K562 (cell line): ENCODE results near the gene OSCP1. TPM values are rescaled to one million over a fixed set of nuclear protein-coding genes. Genes with fewer than 3 reads are reported as not detected.

Experiments
- CREB3 ChIP-seq: fragments of 450-650 bp; conservative IDR thresholded peaks from 2 replicates; pipeline ENCODE4 v1.6.1; 2016; ENCODE audit warnings: missing genetic modification characterization, low read depth, mild to moderate bottlenecking, missing compliant biosample characterization, moderate library complexity
- CREB3L1 ChIP-seq: fragments of 450-650 bp; IDR thresholded peaks from 2 replicates; pipeline ENCODE4 v1.6.1; 2014; ENCODE audit warnings: low read depth, mild to moderate bottlenecking, moderate library complexity, borderline replicate concordance
- HDAC8 ChIP-seq: fragments of 450-650 bp; IDR thresholded peaks from 2 replicates; pipeline ENCODE4 v1.6.1; 2016; ENCODE audit warnings: mild to moderate bottlenecking, missing genetic modification characterization, moderate library complexity, missing compliant biosample characterization
- HNRNPH1 ChIP-seq: fragments of 200-400 bp; formaldehyde crosslinking; optimal IDR thresholded peaks from 2 replicates; pipeline ENCODE3; 2017; ENCODE audit warnings: low read depth, mild to moderate bottlenecking, low read length, moderate library complexity
- MEIS2 ChIP-seq: fragments of 450-650 bp; IDR thresholded peaks from 2 replicates; pipeline ENCODE4 v1.6.1; 2014; ENCODE audit warnings: mild to moderate bottlenecking; ENCODE audit not compliant: partially characterized antibody
- MXD1 ChIP-seq: fragments of 250-450 bp; sonication (Bioruptor Pico); IDR thresholded peaks from 2 replicates; pipeline ENCODE4 v1.8.0; 2021; ENCODE audit warnings: borderline replicate concordance, mild to moderate bottlenecking, moderate library complexity; ENCODE audit not compliant: poor library complexity, severe bottlenecking
- NCOA4 ChIP-seq: fragments of 450-650 bp; IDR thresholded peaks from 2 replicates; pipeline ENCODE4 v1.6.1; 2018; ENCODE audit warnings: mild to moderate bottlenecking; ENCODE audit not compliant: partially characterized antibody
- RHOXF2B ChIP-seq: fragments of 250-450 bp; sonication (Bioruptor Pico); conservative IDR thresholded peaks from 2 replicates; pipeline ENCODE4 v1.5.1; 2021
- TEAD1 ChIP-seq, 2 experiments: fragments of 450-650 bp in 1 of 2; sonication (generic) in 1 of 2; formaldehyde crosslinking; IDR thresholded peaks; 2 replicates each; pipeline versions ENCODE4 v1.4.0 to v1.8.0; 2020 to 2022; ENCODE audit warnings: mild to moderate bottlenecking in 2 of 2, missing genetic modification reagents in 1 of 2
- TRIM25 ChIP-seq: fragments of 450-650 bp; IDR thresholded peaks from 2 replicates; pipeline ENCODE4 v1.7.0; 2016; ENCODE audit warnings: borderline replicate concordance
- ZBTB40 ChIP-seq, 2 experiments: fragments of 450-650 bp in 1 of 2; sonication (generic) in 1 of 2; formaldehyde crosslinking in 1 of 2; IDR thresholded peaks; 2 replicates each; pipeline versions ENCODE4 v1.7.1 to v1.9.0; 2016 to 2022; ENCODE audit warnings: inconsistent platforms in 1 of 2, mild to moderate bottlenecking in 1 of 2, missing genetic modification reagents in 1 of 2
- ZFPM2 ChIP-seq: fragments of 250-450 bp; sonication (Bioruptor Pico); IDR thresholded peaks from 2 replicates; pipeline ENCODE4 v1.5.1; 2022; ENCODE audit warnings: mild to moderate bottlenecking
- ZNF507 ChIP-seq: conservative IDR thresholded peaks from 2 replicates; pipeline ENCODE4 v1.6.1; 2017; ENCODE audit warnings: missing genetic modification characterization, missing compliant biosample characterization
- polyA plus RNA-seq, 8 experiments: library from polyadenylated mRNA; depleted of rRNA in 4 of 8; stranded (reverse) in 5 of 8; unstranded in 3 of 8; fragments of >200 nt; fragmentation: Nextera tagmentation in 2 of 8; fragmentation: Illumina TruSeq in 1 of 8; extraction: Ambion mirVana in 2 of 8; extraction: Trizol in 1 of 8; gene quantifications; 2 replicates each; pipeline versions ENCODE4 v1.2.1 to v1.2.3, GENCODE V29; 2011 to 2014; ENCODE audit warnings: inconsistent platforms in 1 of 8, missing spikeins in 1 of 8
- total RNA-seq, 7 experiments: library from RNA; depleted of rRNA in 6 of 7; stranded (reverse); fragments of >200 nt in 6 of 7; fragmentation: Illumina TruSeq in 2 of 7; extraction: Trizol in 2 of 7; gene quantifications; 2 replicates each; pipeline versions ENCODE4 v1.2.1 to v1.2.3, GENCODE V29; 2011 to 2021; ENCODE audit warnings: low replicate concordance in 1 of 7

OSCP1 gene
- total and polyA plus RNA-seq, 9 of the 15 experiments (the other 6 are each of a cell fraction or from before 2014, with no cell fraction given), result 0.15 to 0.40 (median 0.33) TPM; not detected in 5

GRCh38 chr1:36492491-36492890 is 42.2 kb upstream of the OSCP1 start (continued):
- no peak for TF ChIP-seq MXD1
- TF ChIP-seq HDAC8, result no peak
- TF ChIP-seq TEAD1 (CRISPR knock-in tag; IDR thresholded peaks at IDR 0.05), result peak; percentile 7 to 73; a peak in 2 of 4 replicates
- no peak for TF ChIP-seq NCOA4
- TF ChIP-seq ZFPM2 (CRISPR knock-in tag), result no peak
- no peak for TF ChIP-seq RHOXF2B (CRISPR knock-in tag)
- TF ChIP-seq HNRNPH1, result no peak
- no peak for TF ChIP-seq MEIS2
- no peak for TF ChIP-seq ZNF507 (tag)
- TF ChIP-seq CREB3L1, result no peak
- TF ChIP-seq ZBTB40 (IDR thresholded peaks at IDR 0.05), result no peak
- TF ChIP-seq ZBTB40 (CRISPR knock-in tag; IDR thresholded peaks at IDR 0.05), result no peak
- no peak for TF ChIP-seq CREB3 (tag)
- TF ChIP-seq TRIM25, result no peak
